GM21390 (cell line): ENCODE results near the gene TMUB1.
"Not testable (repeated sequence)": the region's sequence is repeated elsewhere in the genome, so short reads cannot be mapped to it uniquely, and the experiment has no call there.

Experiments
- ATAC-seq: cut with Tn5 transposase; IDR thresholded peaks from one replicate; pipeline ENCODE4 v1.9.1; 2021; ENCODE audit not compliant: unreplicated experiment

Gene TMUB1

GRCh38 chr7:151057506-151057988, 25.7 kb downstream of the TMUB1 start, which contains the start of gene CDK5:
CDK5 (minus strand) TSS chr7:151057897; CDS start chr7:151057848, 49 bp downstream.
- peak; percentile 17 for ATAC-seq

DNA sequence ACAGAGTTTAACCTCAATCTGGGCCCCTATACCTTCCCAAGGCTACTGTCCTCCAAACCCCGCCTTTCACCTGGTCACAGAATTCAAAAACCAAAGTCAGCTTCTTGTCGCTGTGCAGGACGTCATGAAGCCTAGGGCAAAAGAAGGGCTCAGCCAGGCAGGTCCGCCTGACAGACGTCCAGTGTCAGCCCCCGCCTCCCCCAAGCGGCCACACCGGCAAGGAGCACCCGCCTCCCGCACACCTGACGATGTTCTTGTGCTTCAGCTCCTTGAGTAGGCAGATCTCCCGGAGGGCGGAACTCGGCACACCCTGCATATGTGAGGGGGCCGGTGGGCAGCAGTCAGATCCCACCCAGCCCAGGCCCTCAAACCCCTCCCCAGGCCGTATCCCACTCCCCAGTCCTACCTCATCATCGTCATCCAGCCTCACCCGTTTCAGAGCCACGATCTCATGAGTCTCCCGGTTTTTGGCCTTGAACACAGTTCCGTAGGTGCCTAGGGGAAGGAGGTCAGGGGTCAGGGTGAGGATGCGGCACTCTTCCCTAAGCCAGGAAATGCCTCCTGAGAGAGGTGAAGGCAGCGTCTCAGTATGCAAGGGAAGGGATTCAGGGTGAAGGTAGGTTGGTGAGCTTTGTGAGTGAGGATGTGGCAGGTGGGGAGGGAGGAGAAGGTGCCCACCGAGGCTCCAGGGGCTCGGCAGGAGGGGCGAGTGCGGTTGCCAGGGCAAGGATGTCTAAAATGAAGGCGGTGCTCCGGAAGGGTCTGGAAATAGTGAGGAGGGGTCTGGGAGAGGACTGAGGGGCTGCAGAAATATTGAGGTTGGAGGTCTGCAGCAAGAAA, 26.4 kb downstream of the TMUB1 start:
- ATAC-seq = no peak

- ATAC-seq = no peak
These were observed 27.0 kb downstream of the TMUB1 start for GRCh38 chr7:151056283-151056665.

- no peak for ATAC-seq
These were observed 29.5 kb downstream of the TMUB1 start for GRCh38 chr7:151053751-151054150.

GRCh38 chr7:151053096-151053495, 30.2 kb downstream of the TMUB1 start:
- no peak for ATAC-seq

DNA sequence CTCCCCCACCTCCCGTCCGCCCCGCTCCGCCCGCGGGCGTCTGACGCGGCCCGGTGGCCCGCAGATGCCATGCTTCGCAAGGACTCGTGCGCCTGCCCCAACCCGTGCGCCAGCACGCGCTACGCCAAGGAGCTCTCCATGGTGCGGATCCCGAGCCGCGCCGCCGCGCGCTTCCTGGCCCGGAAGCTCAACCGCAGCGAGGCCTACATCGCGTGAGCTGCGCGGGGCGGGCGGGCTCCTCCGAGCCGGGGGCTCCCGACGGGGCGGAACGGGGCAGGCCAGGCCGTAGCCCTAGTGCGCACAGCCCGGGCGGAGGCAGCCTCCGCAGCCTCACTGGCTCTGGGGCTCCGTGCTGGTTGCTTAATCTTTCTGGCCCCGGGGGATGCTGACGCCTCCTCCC, 32.2 kb downstream of the TMUB1 start:
- no peak for ATAC-seq

GRCh38 chr7:151048911-151049463, 34.3 kb downstream of the TMUB1 start:
- no peak for ATAC-seq

DNA sequence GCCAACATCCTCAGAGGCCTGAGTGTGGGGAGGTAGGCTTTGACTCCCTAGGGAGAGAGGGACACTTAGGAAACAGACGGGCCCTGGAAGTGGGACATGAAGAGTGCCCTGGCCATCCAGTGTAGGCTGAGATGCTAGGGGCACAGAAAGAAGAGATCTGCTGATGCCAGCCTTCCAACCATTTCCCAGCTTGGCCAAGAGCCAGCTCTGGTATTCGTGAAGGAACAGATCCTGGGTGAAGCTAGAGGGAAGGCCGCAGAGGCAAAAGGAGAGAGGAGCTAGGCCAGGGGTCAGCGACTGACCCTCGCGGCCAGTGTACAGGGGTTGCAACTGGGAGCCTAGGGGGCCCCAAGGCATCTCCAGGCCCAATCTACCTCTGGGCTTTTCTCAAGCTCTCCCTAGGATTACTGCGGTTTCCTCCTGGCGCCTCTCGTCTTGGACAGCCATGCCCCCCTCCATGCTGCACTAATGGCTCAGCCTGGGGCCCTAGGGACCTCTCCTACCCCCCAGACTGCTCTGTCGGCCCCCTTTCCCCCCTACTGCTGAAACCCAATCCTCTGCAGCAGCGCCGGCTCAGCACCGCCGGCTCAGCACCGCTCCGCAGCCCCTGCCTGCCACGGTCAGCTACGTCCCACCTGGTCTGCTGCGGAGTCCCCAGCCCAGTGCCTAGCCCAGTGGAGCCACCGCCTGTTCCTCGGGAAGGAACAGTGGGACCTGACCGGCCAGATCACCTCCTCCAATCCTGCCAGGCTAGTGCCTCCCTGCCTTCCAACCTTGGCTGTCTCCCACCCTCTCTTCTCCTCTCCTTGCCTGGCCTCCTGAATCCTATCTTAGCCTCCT, 35.1 kb downstream of the TMUB1 start, which contains the start of gene ASIC3:
ASIC3 (plus strand) TSS at position 556 of the 840 bp plus-strand sequence. CDS start 355 bp downstream, outside the sequence.
- ATAC-seq = no peak

DNA sequence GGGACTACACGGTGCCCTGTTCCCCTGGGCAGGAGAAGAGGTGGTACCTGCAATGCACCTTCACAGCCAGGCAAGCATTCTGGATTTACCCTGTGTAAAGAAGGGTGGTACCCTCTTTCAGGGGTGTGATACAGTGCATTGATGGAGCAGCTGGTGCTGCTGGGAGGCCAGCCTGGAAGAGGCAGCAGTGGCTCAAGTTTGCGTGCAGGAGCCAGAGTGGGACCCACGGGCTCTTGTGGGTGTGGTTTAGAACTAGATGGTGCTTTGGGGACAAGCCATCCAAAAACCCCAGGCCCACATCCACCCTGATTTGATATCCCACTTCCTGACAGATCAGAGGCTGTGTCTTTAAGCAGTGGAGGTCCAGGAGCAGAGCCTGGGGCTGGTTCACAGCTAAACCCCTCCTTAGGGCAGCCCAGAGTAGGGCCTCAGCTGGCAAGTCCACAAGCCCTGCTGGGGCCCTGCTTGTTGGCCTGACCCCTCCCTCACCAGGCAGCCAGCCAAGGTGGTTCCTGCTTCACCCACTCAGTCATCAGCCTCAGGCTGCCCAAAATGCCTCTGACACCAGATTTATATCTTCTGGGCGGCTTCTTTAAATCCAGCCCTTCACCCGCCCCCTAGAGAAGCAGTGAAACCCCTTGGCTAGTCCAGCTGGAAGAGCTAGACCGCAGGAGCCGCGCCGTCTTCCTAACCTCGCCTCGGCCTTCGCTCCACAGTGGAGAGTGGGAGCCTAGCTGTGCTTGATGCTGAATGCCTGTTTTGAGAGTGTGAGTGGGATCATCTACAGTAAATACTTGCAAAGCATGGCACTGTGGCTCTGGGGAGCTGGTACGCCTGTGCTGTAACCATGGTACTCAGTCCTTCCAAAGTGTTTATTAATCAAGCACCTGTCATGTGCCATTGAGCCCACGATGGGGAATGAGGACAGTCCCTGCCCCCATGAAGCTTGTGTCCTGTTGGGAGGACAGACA, 36.4 kb downstream of the TMUB1 start:
- ATAC-seq = no peak

DNA sequence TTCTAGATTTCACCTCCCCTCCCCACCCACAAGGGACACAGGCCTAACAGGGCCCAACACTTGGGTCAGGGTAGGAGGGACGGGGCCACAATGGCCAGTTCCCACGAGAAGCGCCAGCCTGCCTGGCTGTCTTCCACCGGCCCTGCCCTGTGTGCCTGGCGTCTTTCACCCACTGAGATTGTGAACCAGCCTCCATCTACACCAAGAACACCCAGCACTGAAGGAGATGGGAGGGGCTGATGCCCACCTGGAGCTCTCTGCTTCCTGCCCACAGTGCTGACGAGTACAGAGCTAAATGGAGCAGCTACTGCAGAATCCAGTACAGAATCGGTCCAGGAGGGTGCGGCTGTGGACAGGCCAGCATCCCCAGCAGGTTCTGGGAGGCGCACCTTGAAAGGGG, 37.3 kb downstream of the TMUB1 start:
- ATAC-seq = no peak

DNA sequence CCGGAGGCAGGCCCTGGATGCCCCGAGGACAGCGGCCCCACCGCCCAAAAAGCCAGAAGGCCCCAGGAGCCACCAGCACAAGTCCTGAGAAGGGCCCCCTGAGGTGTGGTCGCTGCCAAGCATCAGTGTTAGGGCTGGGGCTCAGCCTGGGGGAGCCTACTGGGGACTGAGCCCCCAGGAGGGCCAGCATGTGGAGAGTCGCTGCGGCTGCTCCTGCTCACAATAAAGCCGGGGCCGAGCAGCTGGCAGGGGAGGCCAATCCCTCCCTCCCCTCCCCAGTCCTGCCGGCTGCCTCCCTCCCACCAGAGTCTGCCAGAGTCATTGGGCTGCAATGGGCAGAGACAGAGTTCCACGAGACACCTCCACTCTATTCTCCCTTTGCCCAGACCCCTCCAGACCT, 38.0 kb downstream of the TMUB1 start:
- ATAC-seq = no peak

GRCh38 chr7:151043959-151044358, 39.3 kb downstream of the TMUB1 start:
- ATAC-seq = no peak

DNA sequence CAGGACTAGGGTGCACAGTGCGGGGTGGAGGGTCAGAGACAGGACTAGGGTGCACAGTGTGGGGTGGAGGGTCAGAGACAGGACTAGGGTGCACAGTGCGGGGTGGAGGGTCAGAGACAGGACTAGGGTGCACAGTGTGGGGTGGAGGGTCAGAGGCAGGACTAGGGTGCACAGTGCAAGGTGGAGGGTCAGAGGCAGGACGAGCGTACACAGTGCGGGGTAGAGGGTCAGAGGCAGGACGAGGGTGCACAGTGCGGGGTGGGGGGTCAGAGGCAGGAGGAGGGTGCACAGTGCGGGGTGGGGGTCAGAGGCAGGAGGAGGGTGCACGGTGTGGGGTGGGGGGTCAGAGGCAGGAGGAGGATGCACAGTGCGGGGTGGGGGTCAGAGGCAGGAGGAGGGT, 39.8 kb downstream of the TMUB1 start:
- ATAC-seq = not testable (repeated sequence)

GRCh38 chr7:151040616-151041375, 42.5 kb downstream of the TMUB1 start:
- ATAC-seq = no peak

GRCh38 chr7:151039850-151040548, 43.3 kb downstream of the TMUB1 start:
- no peak for ATAC-seq

DNA sequence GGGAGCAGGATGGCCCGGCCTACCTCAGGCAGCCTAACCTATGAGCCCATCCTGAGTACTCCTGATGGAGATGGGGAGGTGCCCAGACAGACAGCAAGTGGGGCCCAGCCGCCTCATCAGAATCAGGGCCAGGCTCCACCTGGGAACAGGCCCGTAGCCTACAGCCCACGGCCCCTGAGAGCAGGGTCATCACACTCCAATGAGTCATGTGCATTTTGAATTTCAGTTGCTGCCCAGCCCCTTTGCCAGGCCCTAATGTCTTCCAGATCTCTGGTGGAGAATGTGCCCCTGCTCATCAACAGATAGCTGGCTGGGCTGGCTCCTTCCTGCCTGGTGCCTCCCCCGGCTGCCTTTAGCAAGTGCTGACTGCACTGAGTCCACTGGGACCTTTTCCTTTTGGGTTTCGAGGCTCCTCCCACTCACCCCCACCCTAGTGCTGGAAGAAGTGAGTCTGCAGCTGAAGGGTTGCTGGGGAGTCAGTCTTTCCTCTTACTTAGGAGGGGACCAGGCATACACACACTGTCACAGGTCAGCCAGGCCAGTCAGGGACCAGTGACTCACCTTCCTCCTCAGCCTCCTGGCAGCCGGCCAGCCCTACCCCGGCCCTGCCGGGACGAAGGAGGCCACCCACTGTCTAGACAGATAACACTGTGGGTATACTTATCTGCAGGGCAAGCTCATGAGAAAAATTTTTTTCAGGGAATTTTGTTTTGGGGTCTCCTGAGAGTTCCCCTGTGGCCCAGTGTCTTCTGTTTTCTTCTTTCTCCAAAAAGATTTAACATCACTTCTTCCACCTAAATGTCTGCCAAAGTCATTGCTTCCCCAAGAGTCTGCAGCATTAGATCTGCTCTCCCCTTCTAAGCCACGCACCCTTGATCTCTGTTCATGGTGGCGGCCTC, 44.1 kb downstream of the TMUB1 start:
- no peak for ATAC-seq

DNA sequence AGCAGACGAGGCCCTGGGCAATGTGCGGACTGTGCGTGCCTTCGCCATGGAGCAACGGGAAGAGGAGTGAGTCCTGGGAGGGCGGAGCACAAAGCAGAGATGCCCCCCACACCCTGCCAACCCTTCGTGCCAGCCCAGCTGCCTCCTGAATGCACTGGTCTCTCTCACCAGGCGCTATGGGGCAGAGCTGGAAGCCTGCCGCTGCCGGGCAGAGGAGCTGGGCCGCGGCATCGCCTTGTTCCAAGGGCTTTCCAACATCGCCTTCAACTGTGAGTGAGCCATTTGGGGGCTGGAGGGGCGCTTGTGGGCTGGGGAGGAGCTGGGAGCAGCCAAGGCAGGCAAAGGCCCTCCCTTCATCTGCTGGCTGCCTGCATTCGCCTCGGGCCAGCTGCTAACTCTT, 47.4 kb downstream of the TMUB1 start:
- ATAC-seq = no peak
